Activated T-cell treated with anti-CD3 and anti-CD28 coated beads, Interleukin-2, amount 50 U/mL, for 1 hour (primary cell): Measurements from ENCODE around the gene DPM2.

Source experiments
- DNase-seq: peaks from one replicate; pipeline ENCODE4 v3.0.0-alpha.2; 2020

DPM2 gene

GRCh38 chr9:127953768-127954505 lies 16.3 kb upstream of the DPM2 start:
- no peak for DNase-seq

DNA sequence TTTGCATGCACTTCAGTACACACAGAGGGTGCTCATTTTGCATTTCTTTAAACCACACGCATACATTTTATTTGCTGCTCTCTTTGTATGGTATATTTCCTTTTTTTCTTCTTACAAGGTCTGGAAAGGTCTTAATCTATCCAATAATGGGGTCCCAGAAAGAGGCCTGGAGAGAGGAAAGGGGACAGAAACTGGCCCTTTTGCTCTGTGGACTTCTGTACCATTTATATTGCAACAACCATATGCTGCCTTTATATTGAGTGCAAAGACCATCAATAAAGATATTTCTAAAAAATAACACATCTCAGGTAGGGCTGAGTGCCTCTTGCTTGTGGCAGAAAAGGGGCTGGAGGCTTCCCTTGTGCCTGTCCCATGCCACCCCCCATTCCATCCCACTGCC lies 15.5 kb upstream of the DPM2 start:
- DNase-seq = no peak

DNA sequence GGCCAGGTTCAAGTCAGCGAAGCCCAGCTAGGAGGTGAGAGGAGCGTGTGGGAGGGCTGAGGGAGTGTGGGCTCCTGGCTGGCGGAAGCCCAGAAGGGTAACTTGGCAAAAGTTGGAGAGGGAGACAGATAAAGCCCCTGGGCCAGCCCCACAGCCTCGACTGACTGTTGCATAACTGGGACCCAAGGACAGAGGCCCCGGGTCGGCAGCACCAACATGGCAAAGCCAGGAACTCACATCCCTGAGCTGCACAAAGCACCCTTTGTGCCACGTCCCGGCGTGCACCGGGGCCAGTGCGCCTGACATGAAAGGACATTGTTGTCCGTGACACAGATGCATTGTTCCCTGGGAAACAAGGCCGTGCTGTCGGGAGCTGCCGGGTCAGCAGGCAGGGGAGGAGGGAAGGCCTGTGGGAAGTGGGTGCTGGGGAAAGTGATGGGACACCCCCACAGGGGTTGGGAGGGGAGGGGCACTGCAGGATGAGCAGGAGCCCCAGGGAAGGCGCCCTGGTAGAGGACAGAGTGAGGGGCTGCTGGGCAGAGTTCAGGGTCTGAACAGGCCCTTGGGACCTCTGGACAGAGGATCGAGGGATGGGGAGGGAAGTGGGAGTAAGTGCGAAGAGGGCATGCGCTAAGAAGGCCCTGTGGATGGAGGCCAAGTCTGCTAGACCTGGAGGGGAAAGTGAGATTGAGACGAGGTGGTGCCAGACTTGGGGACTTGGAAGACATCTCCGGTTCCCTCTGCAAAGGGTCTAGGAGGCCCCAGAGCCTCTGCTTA lies 13.0 kb upstream of the DPM2 start:
- DNase-seq = no peak

DNA sequence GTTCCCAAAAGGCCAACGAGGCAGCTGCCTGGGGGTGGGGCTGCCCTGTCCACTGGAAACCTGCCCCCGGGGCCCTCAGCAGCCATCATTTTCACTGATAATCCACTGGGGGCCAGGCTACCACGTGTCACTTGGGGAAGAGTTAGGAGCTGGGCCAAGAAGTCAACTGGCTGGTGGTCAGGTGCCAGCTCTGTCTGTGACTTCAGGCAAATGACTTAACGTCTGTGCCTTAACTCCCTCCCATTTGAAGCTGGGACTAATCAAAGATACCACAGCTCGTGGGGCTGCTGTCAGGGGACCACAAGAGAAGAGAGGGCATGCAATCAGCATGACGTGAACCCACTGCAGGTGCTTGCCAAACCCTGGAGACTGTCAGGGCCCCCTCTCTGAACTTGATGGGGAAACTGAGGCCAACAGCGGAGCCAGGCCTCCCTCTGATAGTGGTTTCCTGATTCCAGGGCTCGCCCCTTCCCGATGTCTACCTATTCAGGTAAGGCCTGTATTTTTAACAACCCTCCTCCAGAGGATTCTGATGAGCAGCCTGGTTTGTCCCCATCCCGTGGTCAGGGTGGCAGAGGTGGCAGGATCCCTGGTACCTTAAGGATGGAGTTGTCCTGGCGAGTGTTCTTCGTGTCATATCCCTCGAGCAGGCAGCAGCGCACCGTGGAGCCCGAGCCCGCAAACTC lies 12.3 kb upstream of the DPM2 start:
- no peak for DNase-seq

- no peak for DNase-seq
These were observed 10.4 kb upstream of the DPM2 start for GRCh38 chr9:127947841-127948710.

DNA sequence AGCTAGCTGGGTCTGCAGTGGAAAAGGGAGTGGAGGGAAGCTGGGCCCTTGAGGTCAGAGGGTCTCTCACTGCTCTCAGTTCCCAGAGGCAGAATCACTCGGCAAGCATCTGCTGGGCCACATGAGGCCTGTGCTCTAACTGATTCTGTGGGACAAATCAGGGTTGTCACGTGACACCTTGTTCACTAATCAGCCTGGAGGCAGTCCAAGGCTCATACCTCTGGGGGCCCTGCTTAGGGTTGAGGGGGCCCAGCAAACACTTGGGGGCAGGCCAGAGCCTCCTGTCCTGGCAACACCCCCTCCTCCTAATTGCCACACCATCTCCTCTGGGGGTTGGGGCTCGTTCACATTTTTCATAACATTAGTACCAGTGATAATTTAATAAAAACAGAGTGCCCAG lies 9.1 kb upstream of the DPM2 start:
- no peak for DNase-seq

GRCh38 chr9:127945942-127946341 lies 8.3 kb upstream of the DPM2 start:
- no peak for DNase-seq

- DNase-seq = no peak
These were observed 7.7 kb upstream of the DPM2 start for GRCh38 chr9:127945338-127945737.

DNA sequence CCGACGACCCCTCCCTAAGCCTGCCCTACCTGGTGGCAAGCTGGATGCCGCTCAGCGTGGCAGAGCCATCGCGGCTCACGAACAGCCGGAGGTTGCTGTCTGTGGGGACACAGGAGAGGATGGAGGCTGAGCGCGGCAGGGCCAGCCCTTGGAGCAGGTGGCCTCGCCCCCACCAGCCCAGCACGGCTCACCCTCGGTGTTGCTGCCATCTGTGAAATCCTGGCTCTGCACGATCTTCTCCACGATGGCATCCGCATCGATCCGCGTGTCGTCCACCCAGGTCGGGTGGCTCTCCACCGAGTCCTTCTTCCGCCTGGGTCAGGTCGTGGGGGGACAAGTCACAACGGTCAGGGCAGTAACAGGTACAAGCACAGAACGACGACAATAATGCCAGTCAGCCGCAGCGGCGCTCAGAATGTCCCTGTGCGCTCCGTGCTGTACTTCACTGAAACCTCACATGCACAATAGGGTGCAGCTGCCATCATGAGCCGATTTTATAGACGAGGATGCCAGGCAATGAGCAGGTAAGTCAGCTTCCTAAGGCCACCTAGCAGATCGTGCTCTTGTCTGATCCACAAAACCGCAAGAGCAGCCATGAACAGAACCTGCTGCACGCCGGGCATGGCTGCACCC lies 7.0 kb upstream of the DPM2 start:
- no peak for DNase-seq

- DNase-seq = peak; percentile 80
These were observed 6.1 kb upstream of the DPM2 start for GRCh38 chr9:127943731-127944144.

DNA sequence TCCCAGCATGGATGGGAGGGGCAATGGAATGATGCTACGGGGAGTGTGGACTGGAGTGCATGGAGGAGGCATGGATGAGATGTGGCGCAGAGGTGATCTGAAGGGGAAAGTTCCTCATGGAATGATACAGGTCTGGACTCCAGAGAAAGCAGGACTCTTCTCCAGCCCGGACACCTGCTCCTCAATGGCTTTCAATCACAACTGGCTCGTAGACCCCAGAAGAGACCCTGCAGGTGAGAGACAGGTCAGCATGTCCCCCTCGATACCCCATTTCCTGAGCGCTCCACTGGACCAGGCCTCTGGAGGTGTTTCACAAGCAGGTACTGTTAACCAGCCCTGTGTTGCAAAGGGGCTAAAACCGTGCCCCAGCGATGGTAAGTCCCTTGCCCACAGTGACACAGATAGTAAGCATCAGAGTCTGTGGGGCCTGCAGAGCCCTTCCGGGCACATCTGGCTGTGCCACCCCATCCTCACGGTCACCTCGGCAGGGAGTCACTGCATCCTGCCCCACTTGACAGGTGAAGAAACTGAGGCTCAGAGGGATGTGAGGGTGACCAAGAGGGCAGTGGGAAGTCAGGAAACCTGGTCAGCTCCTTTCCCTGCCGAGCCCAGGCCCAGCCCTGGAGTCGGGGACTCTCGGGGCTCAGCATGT lies 5.5 kb upstream of the DPM2 start:
- no peak for DNase-seq

DNA sequence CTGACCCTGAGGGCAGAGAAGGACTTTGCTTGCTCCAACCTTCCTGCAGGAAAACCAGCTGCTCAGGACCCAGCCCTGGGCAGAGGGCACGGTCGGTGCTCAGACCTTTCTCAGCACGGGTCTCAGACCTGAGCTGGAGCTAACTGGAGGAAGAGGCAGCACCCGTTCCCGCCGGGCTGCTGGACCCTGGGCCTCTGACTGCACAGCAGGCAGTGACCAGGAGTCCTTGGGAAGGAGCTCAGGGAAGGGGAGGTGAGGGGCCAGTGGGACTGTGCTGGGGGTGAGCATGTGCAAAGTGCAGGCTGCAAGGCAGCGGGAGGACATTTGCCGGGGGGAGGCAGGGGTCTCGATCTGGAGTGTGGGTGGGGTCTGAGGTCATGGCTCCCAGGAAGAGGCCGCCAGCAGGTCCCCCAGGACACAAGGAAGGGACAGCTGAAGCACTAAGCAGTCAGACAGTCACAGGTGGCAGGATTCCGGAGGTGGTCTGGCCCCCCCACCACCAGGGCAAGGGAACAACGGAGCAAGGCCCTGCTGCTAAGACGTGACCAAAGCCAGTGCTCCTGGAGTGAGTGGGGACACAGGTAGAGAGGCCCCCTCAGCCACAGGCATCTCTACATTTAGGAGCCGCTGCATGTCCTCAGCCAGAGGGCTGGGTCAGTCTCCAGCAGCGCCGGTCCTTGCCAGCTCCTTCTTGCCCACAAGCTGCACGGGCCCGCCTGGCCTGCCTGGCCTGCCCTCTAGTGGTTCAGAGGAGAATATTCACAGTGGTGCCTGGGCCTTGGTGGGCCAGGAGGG lies 4.8 kb upstream of the DPM2 start:
- DNase-seq = peak; percentile 62

DNA sequence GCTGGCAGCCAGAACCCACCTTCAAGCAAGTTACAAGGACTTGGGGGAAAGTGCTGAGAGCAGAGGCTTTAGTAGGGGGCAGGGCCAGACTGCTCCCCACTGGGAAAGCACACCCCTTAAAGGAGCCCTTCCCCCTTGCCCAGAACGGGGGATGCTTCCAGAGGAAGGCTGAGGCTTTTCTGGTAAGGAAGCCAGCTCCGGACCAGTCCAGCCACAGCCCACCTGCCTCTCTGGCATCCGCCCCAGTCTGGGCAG lies 4.2 kb upstream of the DPM2 start:
- no peak for DNase-seq

DNA sequence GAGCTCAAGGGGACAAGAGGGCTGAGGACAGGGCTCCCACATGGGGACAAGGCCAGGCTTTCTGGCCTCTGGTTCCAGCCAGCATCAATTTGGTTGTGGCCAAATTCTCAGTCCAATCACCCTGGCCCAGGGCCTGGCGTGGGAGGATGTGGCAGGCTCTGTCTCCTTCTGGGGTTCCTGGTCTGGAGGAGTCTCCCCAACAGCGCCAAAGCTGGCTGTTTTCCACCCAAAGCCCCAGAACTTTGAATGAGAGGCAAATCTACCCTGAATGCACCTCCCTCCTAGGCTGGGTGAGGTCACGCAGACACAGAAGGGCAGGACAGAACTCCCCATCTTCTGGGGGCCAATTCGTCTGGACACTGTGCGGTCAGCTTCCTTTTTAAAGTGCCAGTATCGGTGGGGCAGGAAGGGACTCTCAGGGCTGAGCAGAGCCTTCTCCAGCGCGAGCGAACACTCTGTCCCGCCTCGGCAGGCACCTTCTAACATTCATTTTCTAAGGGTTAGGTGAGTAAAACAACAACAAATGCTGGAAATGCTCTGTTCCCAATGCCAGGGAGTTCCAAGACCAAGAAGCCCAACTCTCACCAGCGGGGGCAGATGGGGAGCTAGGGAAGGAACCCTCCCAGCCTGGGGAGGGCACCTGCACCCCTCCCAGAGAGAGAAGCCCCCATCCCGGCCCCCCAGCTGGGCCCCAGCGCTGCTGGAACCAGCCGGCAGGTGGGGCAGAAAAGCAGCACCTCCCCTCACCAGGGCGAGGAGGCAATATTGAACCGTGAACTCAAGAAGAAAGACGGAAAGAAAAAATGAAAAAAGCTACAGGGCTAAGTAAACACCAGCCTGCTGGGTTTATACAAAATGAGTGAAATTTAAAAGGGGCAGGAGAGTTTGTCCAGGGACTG lies 3.7 kb upstream of the DPM2 start:
- no peak for DNase-seq

GRCh38 chr9:127940593-127940992 lies 2.9 kb upstream of the DPM2 start:
- DNase-seq = no peak

- DNase-seq = no peak
These were observed 640 bp upstream of the DPM2 start for GRCh38 chr9:127938298-127938690.

- DNase-seq = no peak
These were observed 632 bp downstream of the DPM2 start for GRCh38 chr9:127937056-127937387.

- no peak for DNase-seq
These were observed 1.3 kb downstream of the DPM2 start for GRCh38 chr9:127936347-127936852.

- DNase-seq = no peak
These were observed 1.9 kb downstream of the DPM2 start for GRCh38 chr9:127935765-127936221.

DNA sequence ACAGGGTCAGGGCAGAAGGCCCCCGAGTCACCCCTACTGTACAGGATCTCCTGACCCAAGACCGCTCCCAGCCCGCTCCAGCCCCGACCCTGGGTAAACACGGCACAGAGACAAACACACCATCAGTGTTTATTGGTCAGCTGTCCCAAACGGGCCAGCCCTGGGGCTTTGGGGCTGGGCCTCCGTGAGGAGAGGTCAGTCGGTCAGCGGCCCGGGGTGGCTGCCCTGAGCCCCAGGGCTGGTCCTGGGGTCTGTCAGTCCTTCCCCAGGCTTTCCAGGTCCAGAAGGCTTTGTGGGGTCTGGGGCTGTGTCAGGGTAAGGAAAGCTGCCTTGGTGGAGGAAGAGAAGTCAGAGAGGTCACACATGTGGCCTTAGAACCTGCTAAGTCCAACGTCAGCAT lies 2.7 kb downstream of the DPM2 start:
- no peak for DNase-seq
